WTC11 (cell line): ENCODE results near the gene ZFHX3. TPM values are rescaled to one million over a fixed set of nuclear protein-coding genes. Genes with fewer than 3 reads are reported as not detected.

Source experiments
- ATAC-seq: fragments of 200-7000 bp; cut with Tn5 transposase; 2 replicates; pipeline ENCODE4 v1.10.0; 2021; ENCODE audit warnings: mild to moderate bottlenecking, moderate library complexity
- CTCF ChIA-PET: fragments of 300-600 bp; sonication (Branson Sonifier 250); formaldehyde crosslinking; loops from one replicate; lab custom pipeline; 2021; ENCODE audit warnings: antibody characterized with exemption; lab: Charles Lee
- POLR2A ChIA-PET: fragments of 350-600 bp; sonication (Branson Sonifier 250); formaldehyde crosslinking; loops from one replicate; lab custom pipeline; 2021; ENCODE audit warnings: antibody characterized with exemption; lab: Charles Lee
- DNase-seq: peaks from one replicate; pipeline ENCODE4 v3.0.0; 2021; ENCODE audit warnings: low spot score
- H3K27ac Mint-ChIP-seq: 2 replicates; pipeline ENCODE4 v1.8.0; 2021; ENCODE audit warnings: mixed read lengths
- H3K27me3 Mint-ChIP-seq: 2 replicates; pipeline ENCODE4 v1.8.0; 2021; ENCODE audit warnings: low read depth, mild to moderate bottlenecking, moderate library complexity, mixed read lengths
- H3K36me3 Mint-ChIP-seq: 2 replicates; pipeline ENCODE4 v1.8.0; 2021; ENCODE audit warnings: mixed read lengths
- H3K4me1 Mint-ChIP-seq: 2 replicates; pipeline ENCODE4 v1.8.0; 2022; ENCODE audit warnings: mixed read lengths
- H3K4me3 Mint-ChIP-seq: 2 replicates; pipeline ENCODE4 v1.8.0; 2021; ENCODE audit warnings: mild to moderate bottlenecking, moderate library complexity, mixed read lengths
- H3K9me3 Mint-ChIP-seq: 2 replicates; pipeline ENCODE4 v1.8.0; 2021; ENCODE audit warnings: mixed read lengths
- ATF3 ChIP-seq: sonication (generic); formaldehyde crosslinking; conservative IDR thresholded peaks from 2 replicates; pipeline ENCODE4 v1.8.1; 2022; ENCODE audit warnings: mild to moderate bottlenecking, missing genetic modification reagents
- ATF6 ChIP-seq: sonication (generic); formaldehyde crosslinking; IDR thresholded peaks from 2 replicates; pipeline ENCODE4 v1.8.1; 2023; ENCODE audit warnings: mild to moderate bottlenecking, missing genetic modification reagents
- CREM ChIP-seq: sonication (generic); formaldehyde crosslinking; IDR thresholded peaks from 2 replicates; pipeline ENCODE4 v1.8.1; 2022; ENCODE audit warnings: mild to moderate bottlenecking, missing genetic modification reagents, moderate library complexity
- ELF4 ChIP-seq: sonication (generic); formaldehyde crosslinking; IDR thresholded peaks from 2 replicates; pipeline ENCODE4 v1.8.1; 2022; ENCODE audit warnings: low read depth, mild to moderate bottlenecking, moderate library complexity, missing genetic modification reagents
- EMX1 ChIP-seq: fragments of 250-450 bp; sonication (Bioruptor Pico); IDR thresholded peaks from 2 replicates; pipeline ENCODE4 v1.8.0; 2021; ENCODE audit warnings: mild to moderate bottlenecking
- HMGA2 ChIP-seq: fragments of 250-450 bp; sonication (Bioruptor Pico); IDR thresholded peaks from 2 replicates; pipeline ENCODE4 v1.4.0; 2021; ENCODE audit warnings: mild to moderate bottlenecking, moderate library complexity
- IRF2 ChIP-seq: sonication (generic); formaldehyde crosslinking; IDR thresholded peaks from 2 replicates; pipeline ENCODE4 v1.8.0; 2022; ENCODE audit warnings: low read depth, missing genetic modification reagents, borderline replicate concordance
- OVOL2 ChIP-seq: fragments of 250-450 bp; sonication (Bioruptor Pico); IDR thresholded peaks from 2 replicates; pipeline ENCODE4 v1.9.0; 2021; ENCODE audit warnings: mild to moderate bottlenecking, borderline replicate concordance
- PRDM15 ChIP-seq: sonication (generic); formaldehyde crosslinking; IDR thresholded peaks from 2 replicates; pipeline ENCODE4 v1.8.0; 2022; ENCODE audit warnings: missing genetic modification reagents
- TEAD4 ChIP-seq: sonication (generic); formaldehyde crosslinking; IDR thresholded peaks from 2 replicates; pipeline ENCODE4 v1.8.0; 2022; ENCODE audit warnings: mild to moderate bottlenecking, missing genetic modification reagents
- ZMAT4 ChIP-seq: fragments of 250-450 bp; sonication (Bioruptor Pico); IDR thresholded peaks from 2 replicates; pipeline ENCODE4 v1.9.0; 2021; ENCODE audit warnings: mild to moderate bottlenecking
- ZNF219 ChIP-seq: sonication (generic); formaldehyde crosslinking; IDR thresholded peaks from 2 replicates; pipeline ENCODE4 v1.8.0; 2023; ENCODE audit warnings: missing genetic modification reagents, mild to moderate bottlenecking, borderline replicate concordance
- ZNF281 ChIP-seq: sonication (generic); formaldehyde crosslinking; IDR thresholded peaks from 2 replicates; pipeline ENCODE4 v1.8.0; 2023; ENCODE audit warnings: mild to moderate bottlenecking, missing genetic modification reagents
- ZNF416 ChIP-seq: fragments of 250-450 bp; sonication (Bioruptor Pico); IDR thresholded peaks from 2 replicates; pipeline ENCODE4 v1.9.0; 2021; ENCODE audit warnings: mild to moderate bottlenecking, inconsistent platforms
- ZNF671 ChIP-seq: fragments of 250-450 bp; sonication (Bioruptor Pico); IDR thresholded peaks from 2 replicates; pipeline ENCODE4 v1.8.0; 2021; ENCODE audit warnings: mild to moderate bottlenecking
- ZSCAN18 ChIP-seq: fragments of 250-450 bp; sonication (Bioruptor Pico); IDR thresholded peaks from 2 replicates; pipeline ENCODE4 v2.1.2; 2022; ENCODE audit warnings: mild to moderate bottlenecking, moderate library complexity
- total RNA-seq: library from RNA; stranded (reverse); gene quantifications from 3 replicates; pipeline ENCODE4 v1.2.3, GENCODE V29; 2021
- TF ChIP-seq, protein P1 (sequence below): sonication (generic); formaldehyde crosslinking; IDR thresholded peaks from 2 replicates; pipeline ENCODE4 v1.8.0; 2022; ENCODE audit warnings: mild to moderate bottlenecking, missing genetic modification reagents

Gene ZFHX3
- total RNA-seq, 1 experiment from 2014 or later: 5.7 TPM

DNA sequence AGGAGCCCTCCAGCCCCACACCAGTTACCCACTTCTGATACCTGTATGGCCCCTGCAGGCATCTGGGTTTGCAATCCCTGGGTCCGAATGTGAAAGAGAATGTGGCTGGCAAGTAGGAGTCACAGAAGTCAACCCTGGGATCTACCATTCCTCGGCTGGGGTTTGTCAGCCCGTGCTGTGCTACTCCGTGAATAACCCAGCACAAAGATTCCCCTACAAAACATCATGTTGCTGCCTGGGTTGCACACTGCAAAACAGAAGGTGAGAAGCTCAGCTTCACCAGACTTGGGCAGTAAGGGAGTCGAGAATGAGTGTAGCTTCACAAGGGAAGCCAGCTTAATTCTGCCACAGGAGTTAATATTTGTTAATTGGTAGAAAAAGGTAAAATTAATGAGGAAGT, 137.1 kb downstream of the ZFHX3 start:
- DNase-seq: no peak
- peak; percentile 52; the same call in 1 of the 2 replicates for ATAC-seq
- H3K4me1 Mint-ChIP-seq: peaks cover 23% of the 10 kb centered on the region
- no peak for TF ChIP-seq TEAD4 (CRISPR knock-in tag)
- TF ChIP-seq ZNF281: no peak
- TF ChIP-seq, all 79 proteins: peak for 0
- Mint-ChIP-seq H3K27ac (0 out of 2 replicates have a peak overlapping the region, but pooled peaks have one; percentile 23), H3K4me3 (no peak overlapping the region), H3K9me3 (no peaks in the 10 kb centered on the region), H3K27me3 (no peaks in the 10 kb centered on the region), H3K36me3 (no peaks in the 10 kb centered on the region)
- POLR2A ChIA-PET: interaction anchor here (0.9 kb wide), 1 partner anchor 35 kb away, joined by 3 read pairs; no protein-coding TSS in a partner anchor
- CTCF ChIA-PET: interaction anchor here (0.9 kb wide), 1 partner anchor 54 kb away, joined by 3 read pairs; no protein-coding TSS in a partner anchor

- peaks cover 23% of the 10 kb centered on the region for H3K4me1 Mint-ChIP-seq
- H3K36me3 Mint-ChIP-seq: no peaks in the 10 kb centered on the region
- no peaks in the 10 kb centered on the region for H3K9me3 Mint-ChIP-seq
- H3K27me3 Mint-ChIP-seq: no peaks in the 10 kb centered on the region
- DNase-seq: no peak
- H3K27ac Mint-ChIP-seq: no peak overlapping the region
- H3K4me3 Mint-ChIP-seq: no peak overlapping the region
- no peak for ATAC-seq
- TF ChIP-seq HMGA2 (CRISPR knock-in tag) (no peak), ZNF416 (CRISPR knock-in tag) (no peak), ZNF219 (CRISPR knock-in tag) (no peak), ZNF671 (CRISPR knock-in tag) (no peak), EMX1 (CRISPR knock-in tag) (no peak), ELF4 (CRISPR knock-in tag) (no peak), ATF3 (CRISPR knock-in tag) (no peak), IRF2 (CRISPR knock-in tag) (no peak), CREM (CRISPR knock-in tag) (no peak), ATF6 (CRISPR knock-in tag) (no peak)
- TF ChIP-seq, protein P1, sequence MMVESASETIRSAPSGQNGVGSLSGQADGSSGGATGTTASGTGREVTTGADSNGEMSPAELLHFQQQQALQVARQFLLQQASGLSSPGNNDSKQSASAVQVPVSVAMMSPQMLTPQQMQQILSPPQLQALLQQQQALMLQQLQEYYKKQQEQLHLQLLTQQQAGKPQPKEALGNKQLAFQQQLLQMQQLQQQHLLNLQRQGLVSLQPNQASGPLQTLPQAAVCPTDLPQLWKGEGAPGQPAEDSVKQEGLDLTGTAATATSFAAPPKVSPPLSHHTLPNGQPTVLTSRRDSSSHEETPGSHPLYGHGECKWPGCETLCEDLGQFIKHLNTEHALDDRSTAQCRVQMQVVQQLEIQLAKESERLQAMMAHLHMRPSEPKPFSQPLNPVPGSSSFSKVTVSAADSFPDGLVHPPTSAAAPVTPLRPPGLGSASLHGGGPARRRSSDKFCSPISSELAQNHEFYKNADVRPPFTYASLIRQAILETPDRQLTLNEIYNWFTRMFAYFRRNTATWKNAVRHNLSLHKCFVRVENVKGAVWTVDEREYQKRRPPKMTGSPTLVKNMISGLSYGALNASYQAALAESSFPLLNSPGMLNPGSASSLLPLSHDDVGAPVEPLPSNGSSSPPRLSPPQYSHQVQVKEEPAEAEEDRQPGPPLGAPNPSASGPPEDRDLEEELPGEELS: no peak
- ChIA-PET CTCF (interaction anchor here (0.6 to 0.9 kb wide), 3 partner anchors 52 to 78 kb away, joined by 3 to 4 read pairs (median 3); no protein-coding TSS in a partner anchor), POLR2A (no interaction called here)
These were observed 137.5 kb downstream of the ZFHX3 start for GRCh38 chr16:72910381-72910780.

DNA sequence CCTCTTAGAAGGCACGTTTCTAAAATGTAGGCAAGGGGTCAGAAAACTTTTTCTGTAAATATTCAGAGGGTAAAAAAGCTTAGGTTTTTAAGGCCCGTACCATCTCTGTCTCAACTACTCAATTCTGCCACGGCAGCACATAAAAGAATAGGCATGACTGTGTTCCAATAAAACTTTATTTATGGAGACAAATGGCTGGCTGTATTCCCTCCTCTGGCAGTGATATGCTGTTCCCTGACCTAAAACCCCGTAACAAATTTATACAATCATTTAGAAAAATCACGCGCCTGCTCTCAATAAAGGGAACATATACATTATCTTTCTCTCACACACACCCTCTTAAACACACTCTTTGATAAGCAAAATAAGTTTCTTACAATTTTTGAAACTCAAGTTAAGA, 138.7 kb downstream of the ZFHX3 start:
- Mint-ChIP-seq H3K36me3 (no peaks in the 10 kb centered on the region), H3K27me3 (no peaks in the 10 kb centered on the region), H3K4me1 (peaks cover 23% of the 10 kb centered on the region), H3K9me3 (no peaks in the 10 kb centered on the region), H3K27ac (no peak overlapping the region), H3K4me3 (no peak overlapping the region)
- ChIA-PET POLR2A (no interaction called here), CTCF (interaction anchor here (1.1 kb wide), 1 partner anchor 816 kb away, joined by 3 read pairs; the partner anchor contains the start of genes DHX38 and TXNL4B)
- no peak for ATAC-seq
- DNase-seq: no peak
- no peak for TF ChIP-seq ZMAT4 (CRISPR knock-in tag)
- TF ChIP-seq PRDM15: no peak
- no peak for TF ChIP-seq ZSCAN18 (CRISPR knock-in tag)
- TF ChIP-seq ATF6 (CRISPR knock-in tag): no peak
- TF ChIP-seq OVOL2 (CRISPR knock-in tag): no peak
